Retinal pigment epithelial cell (primary cell): ENCODE measurements around the gene NPAS3.

Experiments used
- DNase-seq: peaks from one replicate; pipeline ENCODE4 v3.0.0-alpha.2; 2010; ENCODE audit warnings: low read depth
- H3K4me3 ChIP-seq: 2 replicates; pipeline ENCODE4 v1.5.1; 2011; ENCODE audit warnings: mild to moderate bottlenecking, low read length, control low read depth, moderate library complexity
- TF ChIP-seq, protein P1 (sequence below): conservative IDR thresholded peaks from 2 replicates; pipeline ENCODE4 v1.5.1; 2011; ENCODE audit warnings: low read depth, low read length, control low read depth, inconsistent platforms

NPAS3 gene

DNA sequence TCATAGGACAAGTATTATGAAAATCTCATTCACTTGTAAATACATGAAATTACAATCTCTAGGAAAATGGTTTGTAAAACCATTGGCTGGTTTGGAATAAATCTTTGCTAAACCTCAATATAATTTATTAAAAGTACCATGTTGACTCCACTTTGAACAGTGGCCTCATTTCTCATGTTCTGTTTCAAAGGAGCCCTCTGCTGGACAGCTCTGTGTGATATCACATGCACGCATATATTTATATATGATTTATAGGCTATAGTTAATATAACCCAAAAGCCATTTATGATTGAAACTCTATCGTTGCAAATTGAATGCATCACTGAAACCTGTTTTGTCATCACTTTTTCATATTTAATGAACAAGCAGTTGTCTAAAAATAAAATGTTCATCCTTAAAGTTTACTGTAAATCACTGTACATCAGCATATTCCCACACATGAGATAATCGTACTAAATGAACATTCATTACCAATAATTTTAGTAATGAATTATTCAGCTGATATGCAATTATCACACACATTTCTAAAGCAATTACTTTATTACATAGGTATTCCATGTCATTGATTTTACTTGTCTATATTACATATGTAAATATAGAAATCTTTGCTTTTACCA lies 493.8 kb downstream of the NPAS3 start:
- no peak overlapping the region for H3K4me3 ChIP-seq
- DNase-seq, result peak; percentile 21
- TF ChIP-seq, protein P1, sequence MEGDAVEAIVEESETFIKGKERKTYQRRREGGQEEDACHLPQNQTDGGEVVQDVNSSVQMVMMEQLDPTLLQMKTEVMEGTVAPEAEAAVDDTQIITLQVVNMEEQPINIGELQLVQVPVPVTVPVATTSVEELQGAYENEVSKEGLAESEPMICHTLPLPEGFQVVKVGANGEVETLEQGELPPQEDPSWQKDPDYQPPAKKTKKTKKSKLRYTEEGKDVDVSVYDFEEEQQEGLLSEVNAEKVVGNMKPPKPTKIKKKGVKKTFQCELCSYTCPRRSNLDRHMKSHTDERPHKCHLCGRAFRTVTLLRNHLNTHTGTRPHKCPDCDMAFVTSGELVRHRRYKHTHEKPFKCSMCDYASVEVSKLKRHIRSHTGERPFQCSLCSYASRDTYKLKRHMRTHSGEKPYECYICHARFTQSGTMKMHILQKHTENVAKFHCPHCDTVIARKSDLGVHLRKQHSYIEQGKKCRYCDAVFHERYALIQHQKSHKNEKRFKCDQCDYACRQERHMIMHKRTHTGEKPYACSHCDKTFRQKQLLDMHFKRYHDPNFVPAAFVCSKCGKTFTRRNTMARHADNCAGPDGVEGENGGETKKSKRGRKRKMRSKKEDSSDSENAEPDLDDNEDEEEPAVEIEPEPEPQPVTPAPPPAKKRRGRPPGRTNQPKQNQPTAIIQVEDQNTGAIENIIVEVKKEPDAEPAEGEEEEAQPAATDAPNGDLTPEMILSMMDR, result peak; percentile 66

GRCh38 chr14:33433396-33433795 lies 494.7 kb downstream of the NPAS3 start:
- DNase-seq, result no peak
- no peak overlapping the region for H3K4me3 ChIP-seq
- TF ChIP-seq, protein P1, result no peak

GRCh38 chr14:33435911-33436689 lies 497.4 kb downstream of the NPAS3 start:
- peak; percentile 10 for DNase-seq
- TF ChIP-seq, protein P1, result no peak
- no peak overlapping the region for H3K4me3 ChIP-seq

DNA sequence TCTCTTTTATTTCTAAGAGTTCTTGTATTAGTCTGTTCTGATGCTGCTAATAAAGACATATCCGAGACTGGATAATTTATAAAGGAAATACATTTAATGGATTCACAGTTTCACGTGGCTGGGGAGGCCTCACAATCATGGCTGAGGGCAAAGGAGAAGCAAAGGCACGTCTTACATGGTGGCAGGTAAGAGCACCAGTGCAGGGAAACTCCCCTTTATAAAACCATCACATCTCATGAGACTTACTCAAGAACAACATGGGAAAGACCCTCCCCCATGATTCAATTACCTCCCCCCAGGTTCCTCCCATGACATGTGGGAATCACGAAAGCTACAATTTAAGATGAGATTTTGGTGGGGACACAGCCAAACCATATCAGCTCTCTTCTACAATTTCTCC lies 503.0 kb downstream of the NPAS3 start:
- DNase-seq, result no peak
- TF ChIP-seq, protein P1, result no peak
- no peak overlapping the region for H3K4me3 ChIP-seq

- no peak overlapping the region for H3K4me3 ChIP-seq
- TF ChIP-seq, protein P1, result no peak
- DNase-seq, result no peak
These were observed 505.5 kb downstream of the NPAS3 start for GRCh38 chr14:33444136-33444535.

- no peak overlapping the region for H3K4me3 ChIP-seq
- TF ChIP-seq, protein P1, result no peak
- no peak for DNase-seq
These were observed 510.6 kb downstream of the NPAS3 start for GRCh38 chr14:33449268-33449667.
